ENCODE data around the gene GNG7. TPM values are rescaled to one million over a fixed set of nuclear protein-coding genes. Genes with fewer than 3 reads are reported as not detected.

GNG7 gene
- total RNA-seq, 1 experiment from 2014 or later, result 9.6 TPM

GRCh38 chr19:2612619-2613249 is 89.8 kb downstream of the GNG7 start:
- ChIA-PET CTCF (interaction anchor here (0.6 to 5.7 kb wide), 9 partner anchors 11 to 1595 kb away, joined by 3 to 114 read pairs (median 10); partner anchors contain the start of gene GADD45B), POLR2A (interaction anchor here (0.6 to 2.5 kb wide), 5 partner anchors 58 to 157 kb away, joined by 3 to 39 read pairs (median 4); partner anchors contain the start of gene GADD45B)
- Mint-ChIP-seq H3K4me3 (no peak overlapping the region), H3K27me3 (ENCODE audit: low read depth) (peaks cover 17% of the 10 kb centered on the region), H3K9me3 (peaks cover 12% of the 10 kb centered on the region), H3K36me3 (peaks cover 8% of the 10 kb centered on the region), H3K27ac (no peak overlapping the region), H3K4me1 (peaks cover 14% of the 10 kb centered on the region)
- ATAC-seq (no peak), DNase-seq (ENCODE audit: low spot score) (no peak)
- TF ChIP-seq FOXP4 (CRISPR knock-in tag; IDR thresholded peaks at IDR 0.05), result no peak
- TF ChIP-seq ZNF121 (CRISPR knock-in tag; IDR thresholded peaks at IDR 0.05), result 0 out of 2 replicates have a peak, but pooled peaks have one; percentile 10

- Mint-ChIP-seq H3K27me3 (ENCODE audit: low read depth) (peaks cover 17% of the 10 kb centered on the region), H3K9me3 (peaks cover 12% of the 10 kb centered on the region), H3K4me3 (no peak overlapping the region), H3K27ac (no peak overlapping the region), H3K36me3 (peaks cover 8% of the 10 kb centered on the region), H3K4me1 (peaks cover 16% of the 10 kb centered on the region)
- CTCF ChIA-PET, result interaction anchor here (0.6 to 5.7 kb wide), 53 partner anchors 9 to 1596 kb away, joined by 3 to 114 read pairs (median 5); partner anchors contain the start of genes GADD45B, LMNB2 and TIMM13
- no peak for DNase-seq (ENCODE audit: low spot score)
- ATAC-seq, result no peak
- TF ChIP-seq CTCF (IDR thresholded peaks at IDR 0.05), result 0 out of 2 replicates have a peak, but pooled peaks have one; percentile 6
- no peak for TF ChIP-seq HMGXB4 (CRISPR knock-in tag; IDR thresholded peaks at IDR 0.05)
- POLR2A ChIA-PET, result interaction anchor here (0.6 to 2.5 kb wide), 8 partner anchors 9 to 184 kb away, joined by 3 to 39 read pairs (median 4); partner anchors contain the start of genes GADD45B, LMNB2 and TIMM13
These were observed 90.7 kb downstream of the GNG7 start for GRCh38 chr19:2611483-2612464.

- POLR2A ChIA-PET, result interaction anchor here (0.7 to 2.5 kb wide), 6 partner anchors 8 to 183 kb away, joined by 3 to 39 read pairs (median 4); partner anchors contain the start of genes GADD45B, LMNB2 and TIMM13
- H3K27me3 Mint-ChIP-seq (ENCODE audit: low read depth), result peaks cover 17% of the 10 kb centered on the region
- H3K36me3 Mint-ChIP-seq, result peaks cover 8% of the 10 kb centered on the region
- DNase-seq (ENCODE audit: low spot score), result peak; percentile 98
- peaks cover 16% of the 10 kb centered on the region for H3K4me1 Mint-ChIP-seq
- peak overlapping the region; percentile 61 for H3K4me3 Mint-ChIP-seq
- CTCF ChIA-PET, result interaction anchor here (0.6 to 5.7 kb wide), 50 partner anchors 9 to 756 kb away, joined by 3 to 114 read pairs (median 6); partner anchors contain the start of genes GADD45B, LMNB2 and TIMM13
- ATAC-seq, result peak; percentile 81
- TF ChIP-seq MLX (CRISPR knock-in tag; IDR thresholded peaks at IDR 0.05) (no peak), SMAD3 (CRISPR knock-in tag; IDR thresholded peaks at IDR 0.05; ENCODE audit: borderline replicate concordance) (no peak), CTCF (IDR thresholded peaks at IDR 0.05) (peak; percentile 95), TEAD1 (CRISPR knock-in tag; IDR thresholded peaks at IDR 0.05) (peak; percentile 74), ZNF121 (CRISPR knock-in tag; IDR thresholded peaks at IDR 0.05) (peak; percentile 91), GTF2I (CRISPR knock-in tag; conservative IDR thresholded peaks at IDR 0.05) (0 out of 2 replicates have a peak, but pooled peaks have one; percentile 40), FOXP1 (CRISPR knock-in tag; IDR thresholded peaks at IDR 0.05; ENCODE audit: borderline replicate concordance) (peak; percentile 13; the same call in 1 of the 2 replicates), MAX (CRISPR knock-in tag; IDR thresholded peaks at IDR 0.05) (0 out of 2 replicates have a peak, but pooled peaks have one; percentile 20), GABPB1 (CRISPR knock-in tag; IDR thresholded peaks at IDR 0.05) (peak; percentile 49; the same call in 1 of the 2 replicates)
- no peak overlapping the region for H3K27ac Mint-ChIP-seq
- H3K9me3 Mint-ChIP-seq, result peaks cover 12% of the 10 kb centered on the region
These were observed 91.6 kb downstream of the GNG7 start for GRCh38 chr19:2610637-2611482.

Measured in WTC11 (cell line).